K562 (cell line): ENCODE data around the gene PHF21B. TPM values are rescaled to one million over a fixed set of nuclear protein-coding genes. Genes with fewer than 3 reads are reported as not detected.

Experiments
- ATAC-seq: fragments of 200-7000 bp; cut with Tn5 transposase; 3 replicates; pipeline ENCODE4 v1.9.1; 2020; ENCODE audit warnings: moderate library complexity
- BruUV-seq: library from RNA; stranded (reverse); fragments of 400-500 nt; replicated peaks from 2 replicates; lab custom pipeline; 2021; lab: Mats Ljungman, UMichigan
- CTCF ChIA-PET: fragments of 300-600 bp; formaldehyde crosslinking; extraction: SDS; loops from one replicate; lab custom pipeline; 2021; ENCODE audit warnings: low intra/inter-chr PET ratio; lab: Yijun Ruan, JAX
- POLR2A ChIA-PET: fragments of 300-600, 350-650 bp; sonication (Branson Sonifier 250); formaldehyde crosslinking; extraction: SDS; loops from one replicate; lab custom pipeline; 2021; ENCODE audit warnings: antibody characterized with exemption, inconsistent platforms; lab: Yijun Ruan, JAX
- DNase-seq, 4 experiments: peaks; one replicate each; pipeline versions ENCODE4 v3.0.0 to v3.0.0-alpha.2; 2011 to 2018; ENCODE audit warnings: low spot score in 3 of 4, mixed read lengths in 3 of 4; ENCODE audit errors: extremely low read depth in 1 of 4
- FAIRE-seq: peaks from 2 replicates; lab custom pipeline; 2011; peaks lifted over from hg19 to GRCh38; lab: Jason Lieb, UNC
- H2AFZ ChIP-seq: 2 replicates; pipeline ENCODE4 v1.6.0; 2011; ENCODE audit warnings: low read depth, low read length, control low read depth, inconsistent platforms
- H3K27ac ChIP-seq: fragments of 200-600 bp; 3 replicates; pipeline ENCODE4 v1.8.0; 2011; ENCODE audit warnings: low read depth, mild to moderate bottlenecking, control low read depth, inconsistent platforms, low read length, moderate library complexity, mixed read lengths; ENCODE audit errors: extremely low read depth
- H3K27me3 ChIP-seq, 2 experiments: fragments of 300-600 bp in 1 of 2; 2 replicates in 1 of 2; 3 replicates in 1 of 2; pipeline versions ENCODE4 v1.6.0 to v1.8.0; 2011; ENCODE audit warnings: inconsistent platforms in 2 of 2, low read length in 2 of 2, mild to moderate bottlenecking in 1 of 2, mixed read lengths in 1 of 2, moderate library complexity in 1 of 2; ENCODE audit not compliant: control insufficient read depth in 2 of 2, insufficient read depth in 2 of 2
- H3K36me3 ChIP-seq: fragments of 300-600 bp; 3 replicates; pipeline ENCODE4 v1.8.0; 2011; ENCODE audit warnings: mild to moderate bottlenecking, low read length, inconsistent platforms; ENCODE audit not compliant: control insufficient read depth, insufficient read depth
- H3K4me1 ChIP-seq, 2 experiments: fragments of 200-600 bp in 1 of 2; replicated peaks in 1 of 2; 2 replicates in 1 of 2; 3 replicates in 1 of 2; pipeline versions ENCODE4 v1.5.1 to v1.8.0; 2011; ENCODE audit warnings: inconsistent platforms in 2 of 2, low read length in 2 of 2, mild to moderate bottlenecking in 1 of 2, mixed read lengths in 1 of 2, moderate library complexity in 1 of 2; ENCODE audit not compliant: control insufficient read depth in 2 of 2, insufficient read depth in 2 of 2
- H3K4me2 ChIP-seq: 2 replicates; pipeline ENCODE4 v1.6.1; 2011; ENCODE audit warnings: low read length, control low read depth, inconsistent platforms, mixed read lengths; ENCODE audit not compliant: insufficient read depth
- H3K4me3 ChIP-seq: fragments of 200-600 bp; sonication (generic), shearing (Covaris generic); 2 replicates; pipeline ENCODE4 v1.5.1; 2016; ENCODE audit warnings: control low read depth, inconsistent platforms
- H3K79me2 ChIP-seq: fragments of 200-600 bp; 3 replicates; pipeline ENCODE4 v1.8.0; 2011; ENCODE audit warnings: low read length, inconsistent platforms; ENCODE audit not compliant: control insufficient read depth, insufficient read depth
- H3K9ac ChIP-seq, 2 experiments: 2 replicates each; pipeline versions ENCODE4 v1.6.0 to v1.6.1; 2011; ENCODE audit warnings: low read depth in 2 of 2, low read length in 2 of 2, control low read depth in 1 of 2, inconsistent platforms in 1 of 2, mild to moderate bottlenecking in 1 of 2, mixed read lengths in 1 of 2; ENCODE audit not compliant: insufficient read depth in 1 of 2
- H3K9me1 ChIP-seq: one replicate; pipeline ENCODE4 v1.6.0; 2011; ENCODE audit warnings: inconsistent platforms, mild to moderate bottlenecking, low read length, moderate library complexity; ENCODE audit not compliant: control insufficient read depth, insufficient read depth
- H3K9me3 ChIP-seq: replicated peaks from 2 replicates; pipeline ENCODE4 v1.5.1; 2011; ENCODE audit warnings: low read depth, low read length, inconsistent platforms; ENCODE audit not compliant: control insufficient read depth, insufficient read depth
- H4K20me1 ChIP-seq: replicated peaks from 2 replicates; pipeline ENCODE4 v1.6.1; 2011; ENCODE audit warnings: low read length, inconsistent platforms, mixed read lengths; ENCODE audit not compliant: control insufficient read depth, insufficient read depth
- ZNF384 ChIP-seq: IDR thresholded peaks from 2 replicates; pipeline ENCODE4 v1.6.1; 2012; ENCODE audit warnings: low read depth, low read length, improper control_type of control experiment
- WGBS: fragments of 100-300 bp; shearing (Covaris generic); methylation state at CpG from one replicate; pipeline ENCODE4 v1.1.6; 2016; ENCODE audit warnings: low coverage, mixed read lengths; ENCODE audit not compliant: insufficient coverage; ENCODE audit errors: missing lambda C conversion rate; 5-methylcytosine and 5-hydroxymethylcytosine counted together
- in situ Hi-C: fragments of 300-500 bp; cut with MboI; formaldehyde crosslinking; loops from 4 replicates; pipeline ENCODE4 v1.15.0; 2018; ENCODE audit warnings: inconsistent platforms, mixed read lengths
- intact Hi-C: fragments of 100-400 bp; cut with micrococcal nuclease; formaldehyde crosslinking; loops from 2 replicates; pipeline ENCODE4 v1.14.2; 2022
- polyA plus RNA-seq, 8 experiments: library from polyadenylated mRNA; depleted of rRNA in 4 of 8; stranded (reverse) in 5 of 8; unstranded in 3 of 8; fragments of >200 nt; fragmentation: Nextera tagmentation in 2 of 8; fragmentation: Illumina TruSeq in 1 of 8; extraction: Ambion mirVana in 2 of 8; extraction: Trizol in 1 of 8; gene quantifications; 2 replicates each; pipeline versions ENCODE4 v1.2.1 to v1.2.3, GENCODE V29; 2011 to 2014; ENCODE audit warnings: inconsistent platforms in 1 of 8, missing spikeins in 1 of 8
- total RNA-seq, 7 experiments: library from RNA; depleted of rRNA in 6 of 7; stranded (reverse); fragments of >200 nt in 6 of 7; fragmentation: Illumina TruSeq in 2 of 7; extraction: Trizol in 2 of 7; gene quantifications; 2 replicates each; pipeline versions ENCODE4 v1.2.1 to v1.2.3, GENCODE V29; 2011 to 2021; ENCODE audit warnings: low replicate concordance in 1 of 7
- TF ChIP-seq, protein P1 (sequence below): fragments of 250-450 bp; sonication (Bioruptor Pico); IDR thresholded peaks from 2 replicates; pipeline ENCODE4 v1.5.0; 2021; ENCODE audit warnings: mild to moderate bottlenecking, moderate library complexity
- TF ChIP-seq, protein P2 (sequence below): fragments of 250-450 bp; sonication (Bioruptor Pico); IDR thresholded peaks from 2 replicates; pipeline ENCODE4 v1.5.0; 2020; ENCODE audit warnings: mild to moderate bottlenecking, borderline replicate concordance
- TF ChIP-seq, protein P3 (sequence below): sonication (generic); formaldehyde crosslinking; IDR thresholded peaks from 2 replicates; pipeline ENCODE4 v1.8.0; 2023; ENCODE audit warnings: mild to moderate bottlenecking, missing genetic modification reagents
- TF ChIP-seq, protein P4 (sequence below): fragments of 250-450 bp; sonication (Bioruptor Pico); IDR thresholded peaks from 2 replicates; pipeline ENCODE4 v1.4.0; 2020; ENCODE audit warnings: mild to moderate bottlenecking

The PHF21B gene
- total and polyA plus RNA-seq, 9 of the 15 experiments (the other 6 are each of a cell fraction or from before 2014, with no cell fraction given) = 0.04 TPM; not detected in 8

DNA sequence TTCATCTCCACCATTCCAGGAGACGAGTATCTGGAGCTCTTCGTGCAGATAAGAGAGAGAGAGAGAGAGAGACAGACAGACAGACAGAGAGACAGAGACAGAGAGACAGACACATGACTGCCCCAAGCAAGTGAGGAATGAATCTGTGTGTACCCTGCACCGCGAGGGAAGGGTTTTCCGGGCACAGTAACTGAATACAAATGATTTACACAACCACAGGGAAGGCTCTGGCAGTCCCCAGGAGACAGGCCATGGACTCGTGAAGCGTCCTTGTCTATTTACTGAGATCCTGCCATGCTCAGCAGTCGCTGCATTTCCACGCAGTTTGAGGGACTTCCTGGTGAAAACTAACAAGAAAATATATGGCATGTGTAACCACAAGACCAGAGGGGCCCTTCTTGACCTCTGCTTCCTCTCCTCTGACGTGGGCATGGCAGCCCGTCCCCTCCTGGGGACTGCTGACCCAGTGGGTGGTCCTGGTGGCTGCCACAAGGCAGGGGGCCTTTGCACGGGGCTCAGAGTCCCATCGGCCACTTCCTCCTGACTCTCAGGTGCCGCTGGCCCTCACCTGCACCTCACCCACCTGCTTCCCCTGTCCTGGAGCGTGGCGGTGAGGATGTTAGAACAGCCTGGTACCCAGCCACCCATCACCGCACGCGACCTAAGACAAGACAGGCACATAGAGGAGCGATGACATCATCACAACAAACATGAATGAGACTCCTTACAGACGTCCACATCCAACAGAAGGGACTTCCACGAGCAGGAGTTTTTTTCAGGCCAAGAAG, 75.9 kb downstream of the PHF21B start:
- intact Hi-C loops = no loop called here
- Histone ChIP-seq H3K9ac (no peak overlapping the region), H3K9me1 (no peaks in the 10 kb centered on the region), H3K79me2 (no peaks in the 10 kb centered on the region), H3K9me3 (no peaks in the 10 kb centered on the region), H2AFZ (no peak overlapping the region), H4K20me1 (no peaks in the 10 kb centered on the region; the same call in 1 of the 2 replicates), H3K4me1 (no peaks in the 10 kb centered on the region), H3K27ac (no peak overlapping the region), H3K4me3 (no peak overlapping the region), H3K36me3 (no peaks in the 10 kb centered on the region), H3K4me2 (no peak overlapping the region), H3K27me3 (peaks cover 7 to 70% of the 10 kb centered on the region in 2 experiments)
- ChIA-PET POLR2A (interaction anchor here (0.6 kb wide), 1 partner anchor 78 kb away, joined by 4 read pairs; no protein-coding TSS in a partner anchor), CTCF (no interaction called here)
- BruUV-seq = no TSS peak
- DNase-seq (no peak), ATAC-seq (no peak), FAIRE-seq (no peak)
- WGBS = 1% methylated on average over 17 of the region's 22 CpGs
- in situ Hi-C loops = no loop called here
- TF ChIP-seq, protein P1, sequence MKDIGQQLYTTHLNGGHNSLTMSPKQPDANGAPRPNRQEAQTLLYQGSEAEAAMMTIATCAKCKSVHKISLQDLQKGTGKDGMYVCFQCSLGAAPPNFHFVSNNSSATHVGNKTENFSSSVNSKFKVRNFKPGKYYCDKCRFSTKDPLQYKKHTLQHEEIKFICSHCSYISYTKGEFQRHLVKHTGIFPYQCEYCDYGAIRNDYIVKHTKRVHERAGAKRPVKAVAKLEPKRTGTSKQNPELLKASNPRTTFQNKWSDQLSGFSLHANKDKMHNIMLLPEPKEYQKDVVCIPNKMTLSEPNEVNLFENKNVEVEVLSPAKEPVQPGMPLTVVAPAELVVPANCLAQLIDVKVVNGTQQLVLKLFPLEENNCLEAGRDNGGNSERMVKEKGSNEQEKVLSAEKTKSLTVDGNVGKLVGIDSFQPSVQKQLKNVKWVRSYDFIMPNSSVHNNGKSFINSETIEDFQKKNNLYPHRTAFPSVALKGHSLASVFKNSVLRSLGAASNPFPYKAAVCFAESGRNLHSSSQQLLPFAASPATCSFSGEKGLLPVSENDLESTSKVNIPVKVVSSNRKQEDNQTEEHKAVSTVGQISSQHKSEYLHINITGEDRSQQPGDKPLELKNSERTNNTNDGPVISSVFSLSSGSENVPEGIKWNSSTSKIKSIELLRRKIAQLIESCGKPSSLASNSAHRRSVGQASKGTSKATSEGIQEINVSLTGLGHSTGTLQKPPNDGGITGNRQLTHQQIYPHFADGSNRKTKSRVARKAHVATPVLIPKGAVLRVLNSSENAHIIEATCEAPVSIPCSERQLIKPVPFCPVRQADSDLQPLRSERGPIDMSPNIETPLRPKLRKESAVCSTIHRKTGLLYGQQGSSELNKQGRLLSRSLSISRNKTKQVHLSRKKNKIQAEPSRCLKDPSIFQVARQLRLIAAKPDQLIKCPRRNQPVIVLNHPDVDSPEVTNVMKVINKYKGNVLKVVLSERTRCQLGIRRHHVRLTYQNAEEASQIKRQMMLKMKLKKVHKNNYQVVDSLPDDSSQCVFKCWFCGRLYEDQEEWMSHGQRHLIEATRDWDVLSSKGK = no peak
- TF ChIP-seq, protein P2, sequence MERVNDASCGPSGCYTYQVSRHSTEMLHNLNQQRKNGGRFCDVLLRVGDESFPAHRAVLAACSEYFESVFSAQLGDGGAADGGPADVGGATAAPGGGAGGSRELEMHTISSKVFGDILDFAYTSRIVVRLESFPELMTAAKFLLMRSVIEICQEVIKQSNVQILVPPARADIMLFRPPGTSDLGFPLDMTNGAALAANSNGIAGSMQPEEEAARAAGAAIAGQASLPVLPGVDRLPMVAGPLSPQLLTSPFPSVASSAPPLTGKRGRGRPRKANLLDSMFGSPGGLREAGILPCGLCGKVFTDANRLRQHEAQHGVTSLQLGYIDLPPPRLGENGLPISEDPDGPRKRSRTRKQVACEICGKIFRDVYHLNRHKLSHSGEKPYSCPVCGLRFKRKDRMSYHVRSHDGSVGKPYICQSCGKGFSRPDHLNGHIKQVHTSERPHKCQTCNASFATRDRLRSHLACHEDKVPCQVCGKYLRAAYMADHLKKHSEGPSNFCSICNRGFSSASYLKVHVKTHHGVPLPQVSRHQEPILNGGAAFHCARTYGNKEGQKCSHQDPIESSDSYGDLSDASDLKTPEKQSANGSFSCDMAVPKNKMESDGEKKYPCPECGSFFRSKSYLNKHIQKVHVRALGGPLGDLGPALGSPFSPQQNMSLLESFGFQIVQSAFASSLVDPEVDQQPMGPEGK (CRISPR knock-in tag) = no peak
- TF ChIP-seq, protein P3, sequence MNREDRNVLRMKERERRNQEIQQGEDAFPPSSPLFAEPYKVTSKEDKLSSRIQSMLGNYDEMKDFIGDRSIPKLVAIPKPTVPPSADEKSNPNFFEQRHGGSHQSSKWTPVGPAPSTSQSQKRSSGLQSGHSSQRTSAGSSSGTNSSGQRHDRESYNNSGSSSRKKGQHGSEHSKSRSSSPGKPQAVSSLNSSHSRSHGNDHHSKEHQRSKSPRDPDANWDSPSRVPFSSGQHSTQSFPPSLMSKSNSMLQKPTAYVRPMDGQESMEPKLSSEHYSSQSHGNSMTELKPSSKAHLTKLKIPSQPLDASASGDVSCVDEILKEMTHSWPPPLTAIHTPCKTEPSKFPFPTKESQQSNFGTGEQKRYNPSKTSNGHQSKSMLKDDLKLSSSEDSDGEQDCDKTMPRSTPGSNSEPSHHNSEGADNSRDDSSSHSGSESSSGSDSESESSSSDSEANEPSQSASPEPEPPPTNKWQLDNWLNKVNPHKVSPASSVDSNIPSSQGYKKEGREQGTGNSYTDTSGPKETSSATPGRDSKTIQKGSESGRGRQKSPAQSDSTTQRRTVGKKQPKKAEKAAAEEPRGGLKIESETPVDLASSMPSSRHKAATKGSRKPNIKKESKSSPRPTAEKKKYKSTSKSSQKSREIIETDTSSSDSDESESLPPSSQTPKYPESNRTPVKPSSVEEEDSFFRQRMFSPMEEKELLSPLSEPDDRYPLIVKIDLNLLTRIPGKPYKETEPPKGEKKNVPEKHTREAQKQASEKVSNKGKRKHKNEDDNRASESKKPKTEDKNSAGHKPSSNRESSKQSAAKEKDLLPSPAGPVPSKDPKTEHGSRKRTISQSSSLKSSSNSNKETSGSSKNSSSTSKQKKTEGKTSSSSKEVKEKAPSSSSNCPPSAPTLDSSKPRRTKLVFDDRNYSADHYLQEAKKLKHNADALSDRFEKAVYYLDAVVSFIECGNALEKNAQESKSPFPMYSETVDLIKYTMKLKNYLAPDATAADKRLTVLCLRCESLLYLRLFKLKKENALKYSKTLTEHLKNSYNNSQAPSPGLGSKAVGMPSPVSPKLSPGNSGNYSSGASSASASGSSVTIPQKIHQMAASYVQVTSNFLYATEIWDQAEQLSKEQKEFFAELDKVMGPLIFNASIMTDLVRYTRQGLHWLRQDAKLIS (CRISPR knock-in tag) = no peak
- no peak for TF ChIP-seq ZNF384
- TF ChIP-seq, protein P4, sequence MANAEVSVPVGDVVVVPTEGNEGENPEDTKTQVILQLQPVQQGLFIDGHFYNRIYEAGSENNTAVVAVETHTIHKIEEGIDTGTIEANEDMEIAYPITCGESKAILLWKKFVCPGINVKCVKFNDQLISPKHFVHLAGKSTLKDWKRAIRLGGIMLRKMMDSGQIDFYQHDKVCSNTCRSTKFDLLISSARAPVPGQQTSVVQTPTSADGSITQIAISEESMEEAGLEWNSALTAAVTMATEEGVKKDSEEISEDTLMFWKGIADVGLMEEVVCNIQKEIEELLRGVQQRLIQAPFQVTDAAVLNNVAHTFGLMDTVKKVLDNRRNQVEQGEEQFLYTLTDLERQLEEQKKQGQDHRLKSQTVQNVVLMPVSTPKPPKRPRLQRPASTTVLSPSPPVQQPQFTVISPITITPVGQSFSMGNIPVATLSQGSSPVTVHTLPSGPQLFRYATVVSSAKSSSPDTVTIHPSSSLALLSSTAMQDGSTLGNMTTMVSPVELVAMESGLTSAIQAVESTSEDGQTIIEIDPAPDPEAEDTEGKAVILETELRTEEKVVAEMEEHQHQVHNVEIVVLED (CRISPR knock-in tag) = no peak
